Activated CD4-positive, CD25-positive, alpha-beta regulatory T cell (primary cell): Measurements from ENCODE around the gene MSRB3.

ENCODE experiments used
- DNase-seq, 4 experiments: peaks; one replicate each; lab custom pipeline; 2025; lab: John Stamatoyannopoulos, UW

MSRB3 gene

GRCh38 chr12:65500091-65500900, 221.8 kb downstream of the MSRB3 start:
- DNase-seq = no peak

GRCh38 chr12:65501093-65501621, 222.7 kb downstream of the MSRB3 start:
- no peak for DNase-seq

GRCh38 chr12:65501935-65502334, 223.5 kb downstream of the MSRB3 start:
- DNase-seq = no peak

GRCh38 chr12:65504417-65504816, 225.9 kb downstream of the MSRB3 start:
- no peak for DNase-seq

- DNase-seq = no peak
Observed at GRCh38 chr12:65505386-65506121, 227.1 kb downstream of the MSRB3 start.

GRCh38 chr12:65508276-65509035, 230.0 kb downstream of the MSRB3 start:
- DNase-seq = no peak

GRCh38 chr12:65510007-65510406, 231.5 kb downstream of the MSRB3 start:
- no peak for DNase-seq

- no peak for DNase-seq
Observed at GRCh38 chr12:65510584-65511050, 232.1 kb downstream of the MSRB3 start.

GRCh38 chr12:65511134-65511834, 232.8 kb downstream of the MSRB3 start:
- no peak for DNase-seq

- no peak for DNase-seq
Observed at GRCh38 chr12:65511912-65512311, 233.4 kb downstream of the MSRB3 start.
